Measurements from ENCODE around the gene BUB1B.

The BUB1B gene

GRCh38 chr15:40238532-40239403 is 77.9 kb downstream of the BUB1B start, which contains the start of gene PAK6:
TSS of gene PAK6 (plus strand) at chr15:40239063. CDS start at chr15:40264786, 25,723 bp downstream.
- H3K4me3 ChIP-seq (ENCODE audit: control insufficient read depth, low read depth, low read length), result peak within 1 kb of the TSS; percentile 32
- TF ChIP-seq CTCF (IDR thresholded peaks at IDR 0.05; ENCODE audit: control insufficient read depth, insufficient read depth, low read depth, low read length, missing control alignments), result no peak
- DNase-seq (ENCODE audit: low read depth), result no peak

- H3K4me3 ChIP-seq (ENCODE audit: control insufficient read depth, low read depth, low read length), result peak overlapping the region; percentile 32
- TF ChIP-seq CTCF (IDR thresholded peaks at IDR 0.05; ENCODE audit: control insufficient read depth, insufficient read depth, low read depth, low read length, missing control alignments), result no peak
- DNase-seq (ENCODE audit: low read depth), result no peak
Measured at GRCh38 chr15:40239404-40239692, 78.5 kb downstream of the BUB1B start.

- no peak for TF ChIP-seq CTCF (IDR thresholded peaks at IDR 0.05; ENCODE audit: control insufficient read depth, insufficient read depth, low read depth, low read length, missing control alignments)
- H3K4me3 ChIP-seq (ENCODE audit: control insufficient read depth, low read depth, low read length), result no peak overlapping the region
- no peak for DNase-seq (ENCODE audit: low read depth)
Measured at GRCh38 chr15:40239693-40240618, 79.1 kb downstream of the BUB1B start.

- H3K4me3 ChIP-seq (ENCODE audit: control insufficient read depth, low read depth, low read length), result no peak overlapping the region
- no peak for TF ChIP-seq CTCF (IDR thresholded peaks at IDR 0.05; ENCODE audit: control insufficient read depth, insufficient read depth, low read depth, low read length, missing control alignments)
- no peak for DNase-seq (ENCODE audit: low read depth)
Measured at GRCh38 chr15:40240619-40241221, 79.9 kb downstream of the BUB1B start.

GRCh38 chr15:40241269-40242212 is 80.7 kb downstream of the BUB1B start:
- no peak overlapping the region for H3K4me3 ChIP-seq (ENCODE audit: control insufficient read depth, low read depth, low read length)
- DNase-seq (ENCODE audit: low read depth), result no peak
- no peak for TF ChIP-seq CTCF (IDR thresholded peaks at IDR 0.05; ENCODE audit: control insufficient read depth, insufficient read depth, low read depth, low read length, missing control alignments)

All from AG09309 (cell line).